ENCODE measurements around the gene PGAM1. TPM values are rescaled to one million over a fixed set of nuclear protein-coding genes. Genes with fewer than 3 reads are reported as not detected.

Gene PGAM1
- total RNA-seq, 1 donor from 2014 or later: 57.9 TPM

Small RNA genes within 50 kb of the gene (small RNA-seq; reads per million reads assigned to genes)
- not detected for gene RF00019

Other genes with a start within 250 kb of the PGAM1 start
- under 0.01 TPM for gene SLIT1, start 240.2 kb upstream of the PGAM1 start, total RNA-seq
- gene ARHGAP19, start 133.6 kb upstream of the PGAM1 start, total RNA-seq: 13.0 TPM
- 2.1 TPM for gene FRAT1, start 106.9 kb upstream of the PGAM1 start, total RNA-seq
- 8.9 TPM for gene FRAT2, start 91.5 kb upstream of the PGAM1 start, total RNA-seq
- 15.1 TPM for gene RRP12, start 24.9 kb upstream of the PGAM1 start, total RNA-seq
- 27.1 TPM for gene EXOSC1, start 19.8 kb downstream of the PGAM1 start, total RNA-seq
- 32.4 TPM for gene ZDHHC16, start 20.0 kb downstream of the PGAM1 start, total RNA-seq
- gene MMS19, start 72.2 kb downstream of the PGAM1 start, total RNA-seq: 47.0 TPM
- gene UBTD1, start 72.7 kb downstream of the PGAM1 start, total RNA-seq: 8.4 TPM
- gene ANKRD2, start 146.6 kb downstream of the PGAM1 start, total RNA-seq: 8.9 TPM
- 1.6 TPM for gene HOGA1, start 158.2 kb downstream of the PGAM1 start, total RNA-seq
- under 0.01 TPM for gene C10orf62, start 163.5 kb downstream of the PGAM1 start, total RNA-seq
- gene MORN4, start 207.3 kb downstream of the PGAM1 start, total RNA-seq: 1.0 TPM
- gene PI4K2A, start 214.5 kb downstream of the PGAM1 start, total RNA-seq: 5.2 TPM